GM23248 (cell line): Measurements from ENCODE around the gene EXD1. TPM values are rescaled to one million over a fixed set of nuclear protein-coding genes. Genes with fewer than 3 reads are reported as not detected.
A peak's percentile ranks its signal among the peaks of the same experiment; 100 is the strongest.

Source experiments
- DNase-seq: peaks from one replicate; pipeline ENCODE4 v3.0.0-alpha.2; 2015
- H2AFZ ChIP-seq: fragments of 200-600 bp; sonication (generic); 2 replicates; pipeline ENCODE4 v1.6.1; 2016; ENCODE audit warnings: antibody characterized with exemption
- H3F3A ChIP-seq: fragments of 200-600 bp; sonication (generic); 2 replicates; pipeline ENCODE4 v1.6.1; 2016; ENCODE audit warnings: mild to moderate bottlenecking, antibody characterized with exemption, mixed run types; ENCODE audit not compliant: insufficient read depth
- H3K27ac ChIP-seq: fragments of 200-600 bp; sonication (generic); 2 replicates; pipeline ENCODE4 v1.5.1; 2016; ENCODE audit warnings: mild to moderate bottlenecking
- H3K27me3 ChIP-seq: fragments of 200-600 bp; sonication (generic); replicated peaks from 2 replicates; pipeline ENCODE4 v1.6.1; 2016; ENCODE audit warnings: mild to moderate bottlenecking; ENCODE audit not compliant: insufficient read depth
- H3K36me3 ChIP-seq: fragments of 200-600 bp; sonication (generic); 2 replicates; pipeline ENCODE4 v1.6.1; 2016; ENCODE audit warnings: low read depth, mild to moderate bottlenecking
- H3K4me1 ChIP-seq: fragments of 200-600 bp; sonication (generic); 2 replicates; pipeline ENCODE4 v1.6.1; 2016; ENCODE audit warnings: mild to moderate bottlenecking; ENCODE audit not compliant: insufficient read depth
- H3K4me2 ChIP-seq: fragments of 200-600 bp; sonication (generic); one replicate; pipeline ENCODE4 v1.6.1; 2016; ENCODE audit warnings: mild to moderate bottlenecking; ENCODE audit not compliant: unreplicated experiment
- H3K4me3 ChIP-seq: fragments of 200-600 bp; sonication (generic); 2 replicates; pipeline ENCODE4 v1.5.1; 2016; ENCODE audit warnings: mild to moderate bottlenecking
- H3K79me2 ChIP-seq: fragments of 200-600 bp; sonication (generic); 2 replicates; pipeline ENCODE4 v1.6.1; 2016; ENCODE audit warnings: mild to moderate bottlenecking; ENCODE audit not compliant: insufficient read depth
- H3K9ac ChIP-seq: fragments of 200-600 bp; sonication (generic); 2 replicates; pipeline ENCODE4 v1.6.1; 2016; ENCODE audit warnings: mild to moderate bottlenecking
- H3K9me2 ChIP-seq: fragments of 200-600 bp; sonication (generic); 2 replicates; pipeline ENCODE4 v1.6.1; 2016; ENCODE audit warnings: mixed run types, mild to moderate bottlenecking, moderate library complexity; ENCODE audit not compliant: insufficient read depth
- H3K9me3 ChIP-seq: fragments of 200-600 bp; sonication (generic); one replicate; pipeline ENCODE4 v1.6.1; 2017; ENCODE audit warnings: low read depth
- H4K20me1 ChIP-seq: fragments of 200-600 bp; sonication (generic); 2 replicates; pipeline ENCODE4 v1.6.0; 2016; ENCODE audit not compliant: insufficient read depth
- EZH2 ChIP-seq: fragments of 200-600 bp; sonication (generic); IDR thresholded peaks from 2 replicates; pipeline ENCODE4 v1.6.1; 2018; ENCODE audit warnings: antibody characterized with exemption, mild to moderate bottlenecking; ENCODE audit not compliant: insufficient read depth, poor library complexity, severe bottlenecking
- EZH2phosphoT487 ChIP-seq: fragments of 200-600 bp; sonication (generic); IDR thresholded peaks from 2 replicates; pipeline ENCODE4 v1.6.1; 2018; ENCODE audit warnings: antibody characterized with exemption, moderate library complexity, mild to moderate bottlenecking, low read depth; ENCODE audit not compliant: insufficient read depth
- WGBS, 2 experiments: methylation state at CpG; one replicate each; pipeline ENCODE4 v1.1.6; 2015 to 2017; ENCODE audit warnings: low lambda C conversion rate in 2 of 2, low coverage in 1 of 2; ENCODE audit errors: missing lambda C conversion rate in 2 of 2; 5-methylcytosine and 5-hydroxymethylcytosine counted together
- in situ Hi-C: fragments of 300-500 bp; cut with MboI; formaldehyde crosslinking; loops from 2 replicates; pipeline ENCODE4 v1.15.0; 2020
- polyA plus RNA-seq: library from polyadenylated mRNA; unstranded; fragments of >200 nt; fragmentation: Nextera tagmentation; extraction: Ambion mirVana; gene quantifications from 2 replicates; pipeline ENCODE4 v1.2.1, GENCODE V29; 2016
- total RNA-seq: library from RNA; depleted of rRNA; stranded (reverse); fragments of >200 nt; shearing (Covaris generic); gene quantifications from 2 replicates; pipeline ENCODE4 v1.2.3, GENCODE V29; 2014

EXD1 gene
- total and polyA plus RNA-seq, 2 experiments from 2014 or later: not detected

- peak overlapping the region; percentile 5; the same call in 1 of the 2 replicates for H2AFZ ChIP-seq
- no peak overlapping the region for H3K4me3 ChIP-seq
- H3K27ac ChIP-seq: no peak overlapping the region
- no peak overlapping the region for H3K4me2 ChIP-seq
- H4K20me1 ChIP-seq: no peaks in the 10 kb centered on the region
- DNase-seq: no peak
- H3F3A ChIP-seq: no peaks in the 10 kb centered on the region
- peaks cover 6% of the 10 kb centered on the region; the same call in 1 of the 2 replicates for H3K4me1 ChIP-seq
- H3K27me3 ChIP-seq: no peaks in the 10 kb centered on the region
- H3K9me3 ChIP-seq: no peaks in the 10 kb centered on the region
- H3K36me3 ChIP-seq: no peaks in the 10 kb centered on the region
- no peak for TF ChIP-seq EZH2
- H3K9me2 ChIP-seq: no peaks in the 10 kb centered on the region
- in situ Hi-C loops: no loop called here
- no peaks in the 10 kb centered on the region for H3K79me2 ChIP-seq
- 60 to 70% methylated on average over 4 of the region's 4 CpGs for WGBS, 2 experiments
- H3K9ac ChIP-seq: no peak overlapping the region
Observed at GRCh38 chr15:41182266-41182665, 48.3 kb downstream of the EXD1 start.

GRCh38 chr15:41180206-41180789 is 50.3 kb downstream of the EXD1 start:
- H3K9ac ChIP-seq: no peak overlapping the region
- H3F3A ChIP-seq: no peaks in the 10 kb centered on the region
- peak; percentile 31 for DNase-seq
- no peaks in the 10 kb centered on the region for H3K9me2 ChIP-seq
- no peaks in the 10 kb centered on the region for H3K27me3 ChIP-seq
- H3K79me2 ChIP-seq: no peaks in the 10 kb centered on the region
- no peaks in the 10 kb centered on the region for H3K36me3 ChIP-seq
- no peaks in the 10 kb centered on the region for H4K20me1 ChIP-seq
- TF ChIP-seq EZH2 (no peak), EZH2phosphoT487 (no peak)
- no peaks in the 10 kb centered on the region for H3K9me3 ChIP-seq
- no peak overlapping the region for H3K4me3 ChIP-seq
- H3K4me2 ChIP-seq: no peak overlapping the region
- H3K4me1 ChIP-seq: peaks cover 6% of the 10 kb centered on the region; the same call in 1 of the 2 replicates
- H3K27ac ChIP-seq: no peak overlapping the region
- peak overlapping the region; percentile 6; the same call in 1 of the 2 replicates for H2AFZ ChIP-seq
- in situ Hi-C loops: no loop called here
- 60 to 62% methylated on average over 6 of the region's 6 CpGs for whole genome bisulfite sequencing, 2 experiments

GRCh38 chr15:41169781-41170180 is 60.8 kb downstream of the EXD1 start:
- H3K4me1 ChIP-seq: no peaks in the 10 kb centered on the region
- H3K4me2 ChIP-seq: no peak overlapping the region
- no peak for DNase-seq
- H3F3A ChIP-seq: no peaks in the 10 kb centered on the region
- no peak overlapping the region for H3K4me3 ChIP-seq
- no peaks in the 10 kb centered on the region for H3K27me3 ChIP-seq
- TF ChIP-seq EZH2 (no peak), EZH2phosphoT487 (no peak)
- H2AFZ ChIP-seq: no peak overlapping the region
- no peak overlapping the region for H3K27ac ChIP-seq
- no peaks in the 10 kb centered on the region for H3K79me2 ChIP-seq
- no peaks in the 10 kb centered on the region for H4K20me1 ChIP-seq
- no peaks in the 10 kb centered on the region for H3K9me2 ChIP-seq
- no peak overlapping the region for H3K9ac ChIP-seq
- no peaks in the 10 kb centered on the region for H3K36me3 ChIP-seq
- in situ Hi-C loops: loop anchor here (10.0 kb wide), 1 partner anchor 255 kb away; no protein-coding TSS in a partner anchor
- WGBS, 2 experiments: 83 to 89% methylated on average over 4 of the region's 4 CpGs
- H3K9me3 ChIP-seq: no peaks in the 10 kb centered on the region

- no peaks in the 10 kb centered on the region for H3K36me3 ChIP-seq
- no peak overlapping the region for H2AFZ ChIP-seq
- no peaks in the 10 kb centered on the region for H3K27me3 ChIP-seq
- in situ Hi-C loops: no loop called here
- H3K4me2 ChIP-seq: no peak overlapping the region
- H3K4me3 ChIP-seq: no peak overlapping the region
- DNase-seq: no peak
- H4K20me1 ChIP-seq: no peaks in the 10 kb centered on the region
- H3K9me2 ChIP-seq: no peaks in the 10 kb centered on the region
- no peaks in the 10 kb centered on the region for H3K4me1 ChIP-seq
- H3K9ac ChIP-seq: no peak overlapping the region
- no peaks in the 10 kb centered on the region for H3K79me2 ChIP-seq
- no peak overlapping the region for H3K27ac ChIP-seq
- H3K9me3 ChIP-seq: no peaks in the 10 kb centered on the region
- no peaks in the 10 kb centered on the region for H3F3A ChIP-seq
- TF ChIP-seq EZH2phosphoT487 (no peak), EZH2 (no peak)
Observed at GRCh38 chr15:41169086-41169485, 61.5 kb downstream of the EXD1 start.

- peak overlapping the region; percentile 29; the same call in 1 of the 2 replicates for H2AFZ ChIP-seq
- H3K4me3 ChIP-seq: no peak overlapping the region
- in situ Hi-C loops: no loop called here
- H3K4me2 ChIP-seq: no peak overlapping the region
- DNase-seq: peak; percentile 3
- peak overlapping the region; percentile 15; the same call in 1 of the 2 replicates for H3K9ac ChIP-seq
- no peaks in the 10 kb centered on the region for H3K36me3 ChIP-seq
- peak overlapping the region; percentile 43 for H3K27ac ChIP-seq
- no peaks in the 10 kb centered on the region for H3K9me2 ChIP-seq
- peaks cover 9% of the 10 kb centered on the region; the same call in 1 of the 2 replicates for H3F3A ChIP-seq
- TF ChIP-seq EZH2: no peak
- no peak for TF ChIP-seq EZH2phosphoT487
- H3K9me3 ChIP-seq: no peaks in the 10 kb centered on the region
- H3K4me1 ChIP-seq: peaks cover 14% of the 10 kb centered on the region
- 75 to 87% methylated on average over 1 of the region's 1 CpG for WGBS, 2 experiments
- no peaks in the 10 kb centered on the region for H3K27me3 ChIP-seq
- H4K20me1 ChIP-seq: no peaks in the 10 kb centered on the region
- H3K79me2 ChIP-seq: no peaks in the 10 kb centered on the region
Observed at GRCh38 chr15:41161736-41162135, 68.8 kb downstream of the EXD1 start.
